Measurements from ENCODE around the gene MON1A.
A peak's percentile ranks its signal among the peaks of the same experiment; 100 is the strongest.
"Not testable (repeated sequence)": the region's sequence is repeated elsewhere in the genome, so short reads cannot be mapped to it uniquely, and the experiment has no call there.

The MON1A gene, protein sequence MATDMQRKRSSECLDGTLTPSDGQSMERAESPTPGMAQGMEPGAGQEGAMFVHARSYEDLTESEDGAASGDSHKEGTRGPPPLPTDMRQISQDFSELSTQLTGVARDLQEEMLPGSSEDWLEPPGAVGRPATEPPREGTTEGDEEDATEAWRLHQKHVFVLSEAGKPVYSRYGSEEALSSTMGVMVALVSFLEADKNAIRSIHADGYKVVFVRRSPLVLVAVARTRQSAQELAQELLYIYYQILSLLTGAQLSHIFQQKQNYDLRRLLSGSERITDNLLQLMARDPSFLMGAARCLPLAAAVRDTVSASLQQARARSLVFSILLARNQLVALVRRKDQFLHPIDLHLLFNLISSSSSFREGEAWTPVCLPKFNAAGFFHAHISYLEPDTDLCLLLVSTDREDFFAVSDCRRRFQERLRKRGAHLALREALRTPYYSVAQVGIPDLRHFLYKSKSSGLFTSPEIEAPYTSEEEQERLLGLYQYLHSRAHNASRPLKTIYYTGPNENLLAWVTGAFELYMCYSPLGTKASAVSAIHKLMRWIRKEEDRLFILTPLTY

DNA sequence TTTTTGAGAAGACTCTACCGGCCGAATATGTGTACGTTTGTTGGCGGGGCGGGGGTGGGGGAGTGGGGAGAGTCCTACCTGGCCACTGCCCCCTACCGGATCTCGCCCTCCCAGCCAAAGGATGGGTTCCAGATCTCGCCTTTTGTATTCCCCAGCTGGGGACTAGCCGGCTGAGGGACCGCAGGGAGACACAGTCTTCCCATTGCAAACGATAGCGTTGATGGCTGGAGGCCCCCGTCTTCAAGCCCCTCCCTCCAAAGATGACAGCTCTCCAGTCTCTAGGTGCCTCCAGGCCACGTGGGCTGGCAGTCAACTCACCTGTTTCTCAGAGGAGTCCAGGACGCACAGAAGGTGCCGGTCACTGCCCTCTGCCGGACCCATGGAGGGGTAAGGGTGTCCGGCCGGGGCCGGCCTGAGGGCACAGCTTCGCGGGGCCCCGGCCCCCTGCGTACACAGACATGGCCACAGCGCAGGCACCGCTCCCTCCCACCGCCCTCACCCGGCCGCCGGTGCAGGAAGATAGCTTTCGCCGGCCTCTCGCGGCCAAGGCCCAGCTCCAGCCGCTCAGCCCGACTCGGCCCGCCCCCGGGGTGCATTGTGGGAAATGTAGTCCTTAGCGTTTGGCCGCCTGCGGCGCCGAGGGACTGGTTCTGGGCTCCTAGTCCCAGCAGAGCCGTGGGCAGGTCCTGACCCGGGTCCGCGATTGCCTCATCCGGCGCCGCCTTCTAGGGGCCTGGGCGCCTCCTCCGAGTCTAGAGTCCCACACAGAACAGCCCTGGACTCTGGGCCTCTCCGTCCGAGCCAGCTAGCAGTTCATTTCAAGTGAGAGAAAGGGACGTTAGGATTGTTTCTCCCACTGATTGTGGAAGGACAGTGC, at the start of gene MON1A:
Gene MON1A (minus strand): TSS at position 521 of the 877 bp plus-strand sequence. CDS start 16,465 bp downstream, outside the sequence.
- DNase-seq: peak; percentile 91 to 95
- TF ChIP-seq GATA1 (IDR thresholded peaks at IDR 0.05; ENCODE audit: low read depth, low read length) (no peak), POLR2A (IDR thresholded peaks at IDR 0.05; ENCODE audit: low read length) (peak; percentile 63)

GRCh38 chr3:49976942-49977341, 47.3 kb upstream of the MON1A start:
- no peak for TF ChIP-seq POLR2A (IDR thresholded peaks at IDR 0.05; ENCODE audit: low read length)
- TF ChIP-seq GATA1 (IDR thresholded peaks at IDR 0.05; ENCODE audit: low read depth, low read length): no peak
- DNase-seq: no peak

GRCh38 chr3:49972656-49973055, 43.0 kb upstream of the MON1A start:
- TF ChIP-seq GATA1 (IDR thresholded peaks at IDR 0.05; ENCODE audit: low read depth, low read length): no peak
- no peak for DNase-seq

GRCh38 chr3:49968346-49968745, 38.7 kb upstream of the MON1A start:
- no peak for TF ChIP-seq POLR2A (IDR thresholded peaks at IDR 0.05; ENCODE audit: low read length)
- no peak for DNase-seq

GRCh38 chr3:49967291-49967690, 37.7 kb upstream of the MON1A start:
- TF ChIP-seq POLR2A (IDR thresholded peaks at IDR 0.05; ENCODE audit: low read length) (no peak), GATA1 (IDR thresholded peaks at IDR 0.05; ENCODE audit: low read depth, low read length) (no peak)
- DNase-seq: no peak

DNA sequence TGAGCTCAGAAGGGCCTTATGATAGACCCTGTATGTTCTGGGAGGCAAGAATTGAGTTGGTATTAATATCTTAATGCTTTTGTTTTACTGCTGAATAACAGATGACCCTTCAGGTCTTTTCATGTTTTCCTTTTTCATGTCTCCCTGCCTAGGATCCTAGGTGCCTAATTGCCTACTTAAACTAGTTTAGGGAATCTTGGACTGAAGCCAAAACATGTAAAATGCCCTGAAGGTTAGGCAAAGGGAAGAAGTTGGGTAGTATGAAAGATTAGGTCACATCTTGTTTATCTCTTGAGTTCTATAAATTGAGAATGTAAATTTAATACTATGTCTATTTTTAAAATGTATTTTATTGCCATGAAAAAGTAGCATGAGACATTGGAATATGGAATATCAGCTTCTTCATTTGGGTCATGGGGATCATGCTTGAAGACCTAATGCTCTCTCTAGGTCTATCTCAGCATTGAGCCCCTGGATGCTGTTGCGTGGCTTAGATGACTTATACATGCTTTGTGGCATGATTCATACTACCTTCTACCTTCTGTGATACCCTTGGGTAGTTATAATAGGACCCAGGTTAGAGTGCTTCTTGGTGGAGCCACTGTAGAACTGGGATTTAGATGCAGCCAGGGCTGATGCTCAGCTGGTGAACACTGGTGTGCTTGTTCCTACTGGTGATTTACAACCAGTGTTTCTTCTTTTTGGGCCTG, 36.8 kb upstream of the MON1A start:
- no peak for DNase-seq
- TF ChIP-seq GATA1 (IDR thresholded peaks at IDR 0.05; ENCODE audit: low read depth, low read length) (no peak), POLR2A (IDR thresholded peaks at IDR 0.05; ENCODE audit: low read length) (no peak)

- no peak for DNase-seq
- TF ChIP-seq GATA1 (IDR thresholded peaks at IDR 0.05; ENCODE audit: low read depth, low read length) (no peak), POLR2A (IDR thresholded peaks at IDR 0.05; ENCODE audit: low read length) (no peak)
Measured at GRCh38 chr3:49955636-49956035, 26.0 kb upstream of the MON1A start.

GRCh38 chr3:49952924-49953323, 23.3 kb upstream of the MON1A start:
- no peak for TF ChIP-seq POLR2A (IDR thresholded peaks at IDR 0.05; ENCODE audit: low read length)
- no peak for TF ChIP-seq GATA1 (IDR thresholded peaks at IDR 0.05; ENCODE audit: low read depth, low read length)
- no peak for DNase-seq

DNA sequence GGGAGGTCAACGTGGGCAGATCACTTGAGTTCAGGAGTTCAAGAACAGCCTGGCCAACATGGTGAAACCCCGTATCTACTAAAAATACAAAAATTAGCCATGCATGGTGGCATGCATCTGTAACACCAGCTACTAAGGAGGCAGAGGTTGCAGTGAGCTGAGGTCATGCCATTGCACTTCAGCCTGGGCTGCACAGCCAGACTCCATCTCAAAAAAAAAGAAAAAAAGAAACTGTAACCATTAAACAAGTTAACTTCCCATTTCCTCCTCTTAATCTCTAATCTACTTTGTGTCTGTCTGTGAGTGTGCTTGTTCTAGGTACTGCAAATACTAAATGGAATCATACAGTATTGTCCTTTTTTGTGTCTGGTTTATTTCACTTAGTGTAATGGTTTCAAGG, 13.0 kb upstream of the MON1A start:
- DNase-seq: no peak
- TF ChIP-seq POLR2A (IDR thresholded peaks at IDR 0.05; ENCODE audit: low read length) (no peak), GATA1 (IDR thresholded peaks at IDR 0.05; ENCODE audit: low read depth, low read length) (no peak)

DNA sequence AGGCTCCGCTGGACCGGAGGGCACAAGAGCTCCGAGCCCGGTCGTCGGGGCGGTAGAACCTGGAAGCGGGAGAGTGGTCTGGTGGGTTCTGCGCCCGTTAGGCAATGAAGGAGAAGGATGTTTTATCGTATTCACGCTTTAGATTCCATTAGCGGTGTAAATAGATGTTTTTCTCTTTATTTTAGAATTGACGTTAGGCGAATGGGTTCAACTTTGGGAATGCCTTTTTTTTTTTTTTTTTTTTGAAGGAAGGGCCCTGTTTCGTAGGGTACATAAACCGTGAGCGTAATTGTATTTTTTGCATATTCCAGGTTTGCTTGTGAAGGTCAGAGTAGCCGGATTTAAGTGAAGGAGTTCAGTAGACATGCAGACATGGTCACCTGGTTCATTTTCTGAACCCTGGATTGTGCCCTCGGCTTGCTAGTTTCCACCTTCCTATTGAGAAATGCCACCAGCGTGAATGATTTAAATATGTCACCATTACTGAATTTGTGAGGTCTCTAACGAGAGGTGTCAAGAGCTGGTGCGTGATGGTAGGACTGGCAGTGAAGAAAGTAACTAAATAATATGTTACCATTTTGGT, 11.1 kb upstream of the MON1A start:
- peak in 1 of 2 experiments; percentile 44 for DNase-seq
- no peak for TF ChIP-seq GATA1 (IDR thresholded peaks at IDR 0.05; ENCODE audit: low read depth, low read length)
- TF ChIP-seq POLR2A (IDR thresholded peaks at IDR 0.05; ENCODE audit: low read length): no peak

DNA sequence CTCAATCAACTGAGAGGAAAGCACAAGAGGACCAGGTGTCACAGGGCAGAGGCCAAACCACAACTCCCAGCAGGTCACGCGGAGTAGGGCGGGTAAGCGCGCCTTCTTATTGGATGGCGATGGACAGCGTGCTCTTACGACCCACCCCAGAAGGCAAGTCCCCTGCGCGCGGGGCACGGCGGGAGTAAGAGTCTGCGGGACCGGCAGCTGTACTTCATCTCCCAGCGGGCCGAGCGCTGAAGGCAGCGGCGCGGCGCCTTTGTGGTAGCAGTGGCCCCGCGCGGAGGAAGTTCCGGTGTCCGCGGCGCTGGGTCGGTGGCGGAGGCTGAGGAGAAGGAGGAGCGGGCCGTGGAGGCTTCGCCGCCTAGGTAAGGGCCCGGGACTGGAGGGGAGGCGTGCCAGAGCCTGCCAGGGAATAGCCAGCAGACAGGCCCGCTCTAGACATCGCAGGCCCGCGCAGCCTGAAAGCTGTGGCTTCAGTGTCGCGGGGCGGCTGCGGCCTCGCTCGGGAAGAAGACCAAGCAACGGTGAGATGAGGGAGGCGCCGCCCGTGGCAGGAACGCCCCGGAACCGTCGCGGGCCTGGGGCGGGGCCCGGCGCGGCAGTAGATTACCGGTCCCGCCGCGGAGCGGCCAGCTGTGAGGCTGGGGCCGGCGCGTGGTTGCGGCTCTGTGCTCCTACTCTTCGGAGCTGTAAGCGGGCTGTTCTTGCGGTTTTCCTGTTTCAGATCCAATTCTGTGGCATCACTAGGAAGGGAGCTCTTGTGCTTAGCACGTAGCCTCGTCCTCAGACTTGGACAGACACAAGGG, 10.5 kb upstream of the MON1A start, which contains the start of gene RBM6:
Gene RBM6 (plus strand): TSS at position 293 of the 809 bp plus-strand sequence. CDS start 22,492 bp downstream, outside the sequence.
- peak; percentile 97 for TF ChIP-seq POLR2A (IDR thresholded peaks at IDR 0.05; ENCODE audit: low read length)
- no peak for TF ChIP-seq GATA1 (IDR thresholded peaks at IDR 0.05; ENCODE audit: low read depth, low read length)
- peak; percentile 98 for DNase-seq

DNA sequence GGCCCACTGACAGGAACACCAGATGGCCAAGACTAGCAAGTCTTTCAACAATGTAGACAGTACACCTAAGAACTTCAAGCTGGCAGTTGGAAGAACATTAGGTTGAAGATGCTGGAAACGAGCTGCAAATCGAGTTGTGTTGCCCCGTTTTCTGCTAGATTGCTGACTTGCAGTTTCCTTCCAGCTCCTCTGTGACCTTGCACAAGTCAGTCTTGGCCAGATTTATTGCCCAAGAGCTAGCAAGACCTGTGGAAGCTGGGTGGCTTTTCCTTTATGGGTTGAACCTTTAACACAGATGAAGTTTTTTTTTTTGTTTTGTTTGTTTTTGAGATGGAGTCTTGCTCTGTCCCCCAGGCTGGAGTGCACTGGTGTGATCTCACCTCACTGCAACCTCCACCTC, 7.5 kb upstream of the MON1A start:
- DNase-seq: peak in 1 of 2 experiments; percentile 22
- TF ChIP-seq POLR2A (IDR thresholded peaks at IDR 0.05; ENCODE audit: low read length): no peak
- no peak for TF ChIP-seq GATA1 (IDR thresholded peaks at IDR 0.05; ENCODE audit: low read depth, low read length)

- DNase-seq: not testable (repeated sequence)
Measured at GRCh38 chr3:49932281-49932680, 2.7 kb upstream of the MON1A start.
